Calu3 (cell line): ENCODE results near the gene CLDN6. TPM values are rescaled to one million over a fixed set of nuclear protein-coding genes. Genes with fewer than 3 reads are reported as not detected.

Experiments
- BruUV-seq: library from RNA; stranded (reverse); fragments of 400-500 nt; replicated peaks from 2 replicates; lab custom pipeline; 2021; lab: Mats Ljungman, UMichigan
- CTCF ChIA-PET: fragments of 300-600 bp; sonication (Branson Sonifier 250); formaldehyde crosslinking; loops from one replicate; lab custom pipeline; 2022; ENCODE audit warnings: antibody characterized with exemption; lab: Charles Lee
- DNase-seq: peaks from one replicate; pipeline ENCODE4 v3.0.0; 2022
- H3K27ac Mint-ChIP-seq: one replicate; pipeline ENCODE4 v1.8.0; 2022; ENCODE audit warnings: mixed read lengths; ENCODE audit not compliant: unreplicated experiment
- H3K27me3 Mint-ChIP-seq: one replicate; pipeline ENCODE4 v1.8.0; 2022; ENCODE audit warnings: mixed read lengths; ENCODE audit not compliant: unreplicated experiment
- H3K36me3 Mint-ChIP-seq: one replicate; pipeline ENCODE4 v1.8.0; 2022; ENCODE audit warnings: mild to moderate bottlenecking, moderate library complexity, mixed read lengths; ENCODE audit not compliant: insufficient read depth, unreplicated experiment
- H3K4me1 Mint-ChIP-seq: one replicate; pipeline ENCODE4 v1.8.0; 2022; ENCODE audit warnings: mild to moderate bottlenecking, low read depth, mixed read lengths; ENCODE audit not compliant: unreplicated experiment
- H3K4me3 Mint-ChIP-seq: one replicate; pipeline ENCODE4 v1.8.0; 2022; ENCODE audit warnings: mild to moderate bottlenecking, low read depth, moderate library complexity, mixed read lengths; ENCODE audit not compliant: unreplicated experiment
- H3K9me3 Mint-ChIP-seq: one replicate; pipeline ENCODE4 v1.8.0; 2022; ENCODE audit warnings: low read depth, mixed read lengths; ENCODE audit not compliant: unreplicated experiment
- CTCF ChIP-seq: fragments of 200-600 bp; IDR thresholded peaks from one replicate; pipeline ENCODE4 v1.8.0; 2022; ENCODE audit warnings: antibody characterized with exemption; ENCODE audit not compliant: unreplicated experiment
- intact Hi-C: fragments of 100-400 bp; cut with micrococcal nuclease; formaldehyde crosslinking; loops from one replicate; pipeline ENCODE4 v1.10.0; 2022; ENCODE audit not compliant: unreplicated experiment
- total RNA-seq: library from RNA; stranded (reverse); gene quantifications from 2 replicates; pipeline ENCODE4 v1.2.3, GENCODE V29; 2022

CLDN6 gene
- total RNA-seq, 1 experiment from 2014 or later: 2.1 TPM

- Mint-ChIP-seq H3K27me3 (no peaks in the 10 kb centered on the region), H3K9me3 (no peaks in the 10 kb centered on the region), H3K4me1 (peaks cover 42% of the 10 kb centered on the region), H3K36me3 (peaks cover 88% of the 10 kb centered on the region), H3K27ac (peak overlapping the region; percentile 91), H3K4me3 (peak overlapping the region; percentile 87)
- intact Hi-C loops: no loop called here
- peak; percentile 64 for DNase-seq
- CTCF ChIA-PET: interaction anchor here (0.5 to 7.7 kb wide), 9 partner anchors 8 to 146 kb away, joined by 3 to 126 read pairs (median 4); partner anchors contain the start of genes CLDN6, CLDN9, HCFC1R1 and THOC6
- no peak for TF ChIP-seq CTCF
- BruUV-seq: no TSS peak
These were observed 13.7 kb downstream of the CLDN6 start for GRCh38 chr16:3004319-3004718.

GRCh38 chr16:3003582-3004270 lies 14.3 kb downstream of the CLDN6 start:
- BruUV-seq: no TSS peak
- Mint-ChIP-seq H3K9me3 (no peaks in the 10 kb centered on the region), H3K36me3 (peaks cover 88% of the 10 kb centered on the region), H3K27me3 (no peaks in the 10 kb centered on the region), H3K4me1 (peaks cover 41% of the 10 kb centered on the region), H3K4me3 (peak overlapping the region; percentile 87), H3K27ac (peak overlapping the region; percentile 92)
- CTCF ChIA-PET: interaction anchor here (0.5 to 7.7 kb wide), 9 partner anchors 9 to 147 kb away, joined by 3 to 126 read pairs (median 4); partner anchors contain the start of genes CLDN6, CLDN9, HCFC1R1 and THOC6
- DNase-seq: peak; percentile 99
- intact Hi-C loops: no loop called here
- TF ChIP-seq CTCF: peak; percentile 41

- no peak for TF ChIP-seq CTCF
- Mint-ChIP-seq H3K4me1 (peaks cover 17% of the 10 kb centered on the region), H3K4me3 (no peak overlapping the region), H3K36me3 (peaks cover 63% of the 10 kb centered on the region), H3K9me3 (no peaks in the 10 kb centered on the region), H3K27me3 (no peaks in the 10 kb centered on the region), H3K27ac (no peak overlapping the region)
- no TSS peak for BruUV-seq
- DNase-seq: no peak
- CTCF ChIA-PET: no interaction called here
- intact Hi-C loops: no loop called here
These were observed 16.7 kb downstream of the CLDN6 start for GRCh38 chr16:3001316-3001715.

GRCh38 chr16:3000540-3000939 lies 17.4 kb downstream of the CLDN6 start:
- no peaks in the 10 kb centered on the region for H3K9me3 Mint-ChIP-seq
- H3K4me1 Mint-ChIP-seq: peaks cover 11% of the 10 kb centered on the region
- peaks cover 56% of the 10 kb centered on the region for H3K36me3 Mint-ChIP-seq
- no peak for TF ChIP-seq CTCF
- H3K27ac Mint-ChIP-seq: no peak overlapping the region
- CTCF ChIA-PET: interaction anchor here (1.4 kb wide), 1 partner anchor 31 kb away, joined by 3 read pairs; no protein-coding TSS in a partner anchor
- H3K27me3 Mint-ChIP-seq: no peaks in the 10 kb centered on the region
- H3K4me3 Mint-ChIP-seq: peak overlapping the region; percentile 4
- no peak for DNase-seq
- BruUV-seq: no TSS peak
- intact Hi-C loops: no loop called here
